Stimulated activated CD4-positive, alpha-beta T cell treated with anti-CD3 and anti-CD28 coated beads, TNF-alpha, amount 100 ng/mL, for 48 hours (primary cell): ENCODE results near the gene OR6S1.
A peak's percentile ranks its signal among the peaks of the same experiment; 100 is the strongest.
"Not testable (repeated sequence)": the region's sequence is repeated elsewhere in the genome, so short reads cannot be mapped to it uniquely, and the experiment has no call there.

Experiments used
- DNase-seq, 3 donors: peaks; one replicate each; pipeline ENCODE4 v3.0.0-alpha.2; 2020; ENCODE audit warnings: low read depth in 3 of 3

Gene OR6S1

GRCh38 chr14:20671597-20672283, 30.2 kb upstream of the OR6S1 start:
- DNase-seq = no peak

DNA sequence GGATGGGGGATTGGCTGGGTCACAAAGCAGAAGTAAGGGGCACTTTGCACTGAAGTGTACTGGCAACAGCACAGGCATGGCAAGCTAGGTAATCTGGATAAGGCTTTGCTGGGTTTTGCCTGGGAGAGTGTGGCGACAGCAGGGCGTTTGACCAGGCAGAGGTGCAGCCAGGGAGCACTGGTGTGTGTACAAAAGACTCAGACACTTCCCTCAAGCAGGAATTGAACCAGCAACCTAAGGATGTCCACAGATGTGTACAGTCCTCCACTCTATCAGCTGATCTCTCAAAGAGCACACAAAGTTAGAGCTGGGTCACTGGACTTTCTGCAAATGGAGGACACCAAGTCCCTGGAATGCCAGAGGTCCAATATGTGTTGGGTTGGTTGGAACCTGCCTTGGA, 27.5 kb upstream of the OR6S1 start:
- DNase-seq = no peak

- no peak for DNase-seq
Observed at GRCh38 chr14:20667957-20668356, 26.5 kb upstream of the OR6S1 start.

GRCh38 chr14:20666400-20666961, 25.0 kb upstream of the OR6S1 start:
- not testable (repeated sequence) for DNase-seq

- DNase-seq = peak; percentile 74 to 79 (median 77)
Observed at GRCh38 chr14:20662968-20663732, 21.7 kb upstream of the OR6S1 start.

GRCh38 chr14:20661197-20661596, 19.7 kb upstream of the OR6S1 start:
- DNase-seq = no peak

DNA sequence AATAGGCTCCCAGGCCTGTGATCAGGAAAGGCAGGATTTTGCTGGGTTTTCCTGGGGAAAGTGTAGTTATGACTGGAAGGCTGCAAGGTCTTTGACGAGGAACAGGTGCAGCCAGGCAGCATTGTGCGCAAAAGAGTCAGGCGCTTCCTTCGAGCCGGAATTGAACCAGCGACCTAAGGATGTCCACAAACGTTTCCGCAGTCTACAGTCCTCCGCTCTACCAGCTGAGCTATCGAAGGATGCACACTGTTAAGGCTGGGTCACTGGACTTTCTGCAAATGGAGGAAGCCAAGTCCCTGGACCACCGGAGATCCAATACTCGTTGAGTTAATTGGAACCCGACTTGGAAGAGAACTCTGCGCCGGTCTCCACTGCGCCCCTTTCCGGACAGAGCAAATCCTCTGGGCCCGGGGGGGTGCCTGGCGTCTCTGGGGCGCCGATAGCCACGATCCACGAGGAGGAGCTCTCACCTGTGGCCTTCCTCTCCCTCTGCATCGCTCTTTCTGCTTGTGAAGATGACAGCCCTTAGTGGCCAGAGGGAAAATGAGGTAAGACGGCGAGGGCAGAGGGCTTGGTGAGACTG, 18.4 kb upstream of the OR6S1 start:
- DNase-seq = no peak

GRCh38 chr14:20659336-20659735, 17.8 kb upstream of the OR6S1 start:
- no peak for DNase-seq

DNA sequence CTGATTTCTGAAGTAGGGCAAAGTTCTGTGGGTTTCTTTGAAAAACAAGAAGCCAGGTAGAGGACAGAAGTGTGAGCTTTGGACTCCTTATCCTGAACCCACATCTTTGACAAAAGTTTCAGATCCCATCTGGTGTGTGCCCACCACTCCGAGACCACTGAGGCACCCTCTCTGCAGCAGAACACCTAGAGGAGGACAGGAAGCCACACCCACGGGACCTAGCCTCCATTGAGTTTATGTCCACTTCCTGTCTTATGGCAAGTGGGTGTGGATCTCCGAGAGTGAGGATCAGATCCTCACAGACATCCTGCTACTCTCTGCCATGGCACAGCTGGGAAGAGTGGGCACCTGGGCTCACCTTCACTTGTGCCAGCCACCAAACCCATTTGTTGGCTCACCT, 16.8 kb upstream of the OR6S1 start:
- DNase-seq = no peak

GRCh38 chr14:20657216-20658211, 16.0 kb upstream of the OR6S1 start:
- DNase-seq = peak in 1 of 3 donors; percentile 15

DNA sequence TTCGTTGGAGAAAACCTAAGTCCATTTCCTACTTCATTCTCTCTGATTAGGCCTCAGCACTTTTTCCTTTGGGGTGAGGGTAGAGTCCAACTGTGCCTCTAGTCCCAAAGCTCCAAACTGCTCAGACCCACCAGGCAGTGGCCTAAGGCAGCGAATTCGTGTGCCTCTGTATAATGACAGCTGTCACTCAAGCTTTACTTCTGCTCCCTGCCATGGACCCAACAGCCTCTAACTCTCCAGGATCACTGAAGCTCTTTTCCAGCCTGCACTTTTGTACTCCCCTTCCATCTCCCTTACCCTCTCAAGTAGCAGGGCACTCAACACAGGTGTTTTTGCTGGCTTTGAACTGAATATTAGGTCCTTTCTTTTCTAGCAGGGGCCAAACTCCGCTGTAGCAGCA, 14.8 kb upstream of the OR6S1 start:
- no peak for DNase-seq

DNA sequence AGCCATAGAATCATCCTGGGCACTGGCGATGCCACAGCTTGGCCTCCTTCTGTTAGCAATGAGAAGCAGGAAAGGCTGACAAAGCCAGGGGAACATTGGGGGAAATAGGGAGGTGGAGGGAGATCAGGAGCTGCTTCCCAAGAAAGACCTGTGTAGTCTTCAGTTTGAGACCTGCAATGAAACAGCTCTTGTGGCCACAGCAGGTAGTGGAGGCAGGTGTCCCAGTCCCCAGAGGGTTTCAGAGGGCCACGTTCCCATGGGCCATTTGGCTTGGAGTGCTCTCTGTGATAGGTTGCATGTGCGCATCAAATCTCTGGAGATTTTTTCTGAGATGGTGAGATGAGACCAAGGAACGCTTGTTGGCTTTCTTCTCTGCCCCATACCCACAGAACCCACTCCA, 14.4 kb upstream of the OR6S1 start:
- DNase-seq = no peak

DNA sequence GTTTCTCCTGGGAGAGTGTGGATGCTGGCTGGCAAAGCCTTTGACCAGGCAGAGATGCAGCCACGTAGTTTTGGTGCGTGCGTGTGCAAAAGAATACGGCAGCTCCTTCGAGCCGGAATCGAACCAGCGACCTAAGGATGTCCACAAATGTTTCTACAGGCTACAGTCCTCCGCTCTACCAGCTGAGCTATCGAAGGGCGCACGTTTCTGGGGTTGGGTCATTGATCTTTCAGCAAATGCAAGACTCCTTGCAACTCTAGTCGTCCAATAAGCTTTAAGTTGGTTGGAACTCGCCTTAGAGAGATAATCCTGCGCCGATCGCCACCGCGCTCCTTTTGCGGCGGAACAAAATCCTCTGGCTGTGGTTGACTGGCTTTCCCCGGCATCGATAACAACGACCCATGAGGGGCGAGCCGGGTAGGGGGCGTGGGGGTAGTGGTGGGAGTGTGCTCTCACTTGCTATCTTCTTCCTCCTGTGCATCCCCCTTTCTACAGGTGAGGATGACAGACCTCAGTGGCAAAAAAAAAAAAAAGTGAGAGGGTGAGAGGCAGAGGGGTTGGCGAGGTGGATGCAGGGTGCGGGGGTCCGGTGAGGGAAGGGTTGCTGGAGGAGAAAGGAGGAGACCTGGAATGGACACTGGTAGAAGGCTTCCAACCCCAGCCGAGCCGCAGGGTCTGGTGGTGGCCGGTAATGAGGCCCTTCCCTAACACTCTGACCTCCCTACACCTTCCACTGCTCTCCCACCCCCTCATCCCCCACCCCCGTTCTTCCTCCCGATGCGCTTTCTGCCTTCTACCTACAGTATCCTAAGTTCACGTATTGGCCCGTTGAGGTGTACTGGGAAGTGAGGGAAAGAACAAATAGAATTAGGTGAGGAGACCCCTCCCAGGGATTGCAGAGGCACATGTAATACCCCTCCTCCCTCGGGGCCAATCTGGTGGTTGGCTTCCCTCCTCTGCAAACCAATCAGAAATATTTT, 11.8 kb upstream of the OR6S1 start:
- DNase-seq = peak; percentile 42 to 67 (median 52)

DNA sequence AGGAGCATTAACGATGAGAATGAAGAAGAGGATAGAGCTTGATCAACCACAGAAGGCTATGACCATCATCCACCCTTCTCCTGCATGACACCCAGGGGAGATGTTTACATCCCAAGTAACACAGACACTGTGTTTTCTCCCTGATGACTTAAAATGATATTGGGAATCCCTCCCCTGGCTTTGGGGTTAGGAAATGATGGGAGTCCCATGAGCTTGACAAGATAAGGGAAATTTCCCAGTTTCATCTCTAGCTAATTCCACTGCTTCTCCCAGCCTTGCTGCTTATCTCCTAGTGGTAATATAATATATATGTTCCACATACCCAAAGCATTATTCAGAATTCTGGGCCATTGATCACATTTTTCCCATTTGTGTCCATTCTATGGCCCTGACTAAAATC, 4.0 kb upstream of the OR6S1 start:
- no peak for DNase-seq

GRCh38 chr14:20644520-20644919, 3.0 kb upstream of the OR6S1 start:
- DNase-seq = no peak

GRCh38 chr14:20642755-20643154, 1.3 kb upstream of the OR6S1 start:
- DNase-seq = not testable (repeated sequence)

DNA sequence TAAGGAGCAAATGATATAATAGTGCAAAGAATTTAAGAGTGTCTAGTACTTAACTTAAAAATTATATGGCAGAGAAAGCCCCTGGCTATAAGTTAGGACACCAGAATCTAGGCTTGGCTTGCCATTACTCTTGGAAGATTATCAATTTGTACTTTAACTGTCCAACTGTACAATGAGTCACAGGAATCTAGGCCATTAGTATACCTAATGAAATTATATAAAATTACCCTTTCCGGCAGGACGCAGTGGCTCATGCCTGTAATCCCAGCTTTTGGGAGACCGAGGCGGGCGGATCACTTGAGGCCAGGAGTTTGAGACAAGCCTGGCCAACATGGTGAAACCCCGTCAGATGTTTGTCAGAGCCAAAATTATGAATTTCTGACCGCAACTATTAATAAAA, 691 bp upstream of the OR6S1 start:
- DNase-seq = no peak

DNA sequence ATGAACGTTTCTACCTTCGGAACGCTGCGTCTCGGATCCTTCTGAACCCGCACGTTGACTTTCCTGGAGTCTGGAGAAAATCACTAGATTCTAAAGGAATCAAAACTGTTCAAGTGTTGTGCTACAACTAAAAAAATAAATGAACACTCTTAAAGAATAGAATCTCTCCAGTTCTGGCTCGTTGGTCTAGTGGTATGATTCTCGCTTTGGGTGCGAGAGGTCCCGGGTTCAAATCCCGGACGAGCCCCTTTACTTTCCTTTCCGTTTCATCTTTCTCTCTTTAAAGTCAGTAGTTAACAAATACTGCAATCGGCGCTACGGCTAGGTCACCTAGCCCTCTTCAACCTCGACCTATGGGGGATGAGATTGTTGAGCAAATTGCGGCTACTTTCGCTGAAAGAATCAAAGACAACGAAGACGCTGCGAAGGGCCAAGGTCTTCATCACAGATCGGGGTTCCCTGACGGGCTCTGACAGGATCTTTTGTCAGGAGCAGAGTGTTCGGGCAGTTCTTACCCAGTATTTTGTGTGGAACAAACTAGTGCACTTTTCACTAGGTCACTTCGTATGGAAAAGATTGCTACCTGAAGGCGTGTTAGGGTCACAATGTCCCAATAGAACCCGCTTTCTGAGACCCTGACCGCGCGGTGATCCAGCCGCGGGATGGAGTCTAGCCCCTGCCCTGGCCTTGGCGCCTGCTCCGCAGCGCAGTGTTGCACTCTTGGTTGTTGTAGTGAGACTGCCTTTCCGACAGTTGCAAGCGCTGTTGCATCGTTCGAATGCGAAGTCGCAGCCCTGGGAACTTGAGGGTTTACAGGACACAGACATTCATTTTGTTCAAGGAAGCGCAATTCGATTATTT, 8.4 kb downstream of the OR6S1 start:
- peak in 2 of 3 donors; percentile 45 to 66 for DNase-seq

GRCh38 chr14:20632448-20632830, 9.1 kb downstream of the OR6S1 start:
- no peak for DNase-seq
